Panc1 (cell line): Measurements from ENCODE around the gene LYSMD4.

Experiments
- POLR2AphosphoS5 ChIP-seq: IDR thresholded peaks from 2 replicates; pipeline ENCODE4 v1.6.1; 2012; ENCODE audit warnings: mild to moderate bottlenecking, low read depth, low read length, moderate library complexity
- SIN3A ChIP-seq: IDR thresholded peaks from 2 replicates; pipeline ENCODE4 v1.6.1; 2012; ENCODE audit warnings: low read depth, mild to moderate bottlenecking, low read length, moderate library complexity, borderline replicate concordance; ENCODE audit not compliant: insufficient read depth
- TF ChIP-seq, protein P1 (sequence below): fragments of 450-650 bp; IDR thresholded peaks from 2 replicates; pipeline ENCODE4 v1.5.1; 2017; ENCODE audit warnings: mild to moderate bottlenecking

DNA sequence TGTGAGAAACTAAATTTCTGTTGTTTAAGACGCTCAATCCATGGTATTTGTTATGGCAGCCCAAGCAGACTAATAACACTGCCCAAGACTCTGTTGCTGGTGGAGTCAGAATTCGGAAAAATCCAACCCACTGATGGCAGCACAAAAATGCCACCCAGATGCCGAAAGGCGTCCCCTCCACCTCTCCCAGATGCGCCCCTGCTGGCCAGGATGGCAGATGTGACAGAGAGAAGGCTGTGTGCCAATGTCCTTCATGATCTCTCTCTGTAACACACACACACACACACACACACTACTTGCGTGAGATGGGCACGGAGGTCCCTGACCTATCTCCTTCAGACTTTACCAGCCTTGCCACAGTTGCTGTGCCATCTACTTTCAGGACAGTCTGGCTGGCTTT is 10.9 kb upstream of the LYSMD4 start:
- TF ChIP-seq POLR2AphosphoS5 (no peak), SIN3A (no peak)
- TF ChIP-seq, protein P1, sequence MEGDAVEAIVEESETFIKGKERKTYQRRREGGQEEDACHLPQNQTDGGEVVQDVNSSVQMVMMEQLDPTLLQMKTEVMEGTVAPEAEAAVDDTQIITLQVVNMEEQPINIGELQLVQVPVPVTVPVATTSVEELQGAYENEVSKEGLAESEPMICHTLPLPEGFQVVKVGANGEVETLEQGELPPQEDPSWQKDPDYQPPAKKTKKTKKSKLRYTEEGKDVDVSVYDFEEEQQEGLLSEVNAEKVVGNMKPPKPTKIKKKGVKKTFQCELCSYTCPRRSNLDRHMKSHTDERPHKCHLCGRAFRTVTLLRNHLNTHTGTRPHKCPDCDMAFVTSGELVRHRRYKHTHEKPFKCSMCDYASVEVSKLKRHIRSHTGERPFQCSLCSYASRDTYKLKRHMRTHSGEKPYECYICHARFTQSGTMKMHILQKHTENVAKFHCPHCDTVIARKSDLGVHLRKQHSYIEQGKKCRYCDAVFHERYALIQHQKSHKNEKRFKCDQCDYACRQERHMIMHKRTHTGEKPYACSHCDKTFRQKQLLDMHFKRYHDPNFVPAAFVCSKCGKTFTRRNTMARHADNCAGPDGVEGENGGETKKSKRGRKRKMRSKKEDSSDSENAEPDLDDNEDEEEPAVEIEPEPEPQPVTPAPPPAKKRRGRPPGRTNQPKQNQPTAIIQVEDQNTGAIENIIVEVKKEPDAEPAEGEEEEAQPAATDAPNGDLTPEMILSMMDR = no peak; the same call in 1 of the 2 replicates
